Neural progenitor cell (in vitro differentiated cells): ENCODE measurements around the gene UBIAD1.

Experiments
- EZH2 ChIP-seq: fragments of 200-600 bp; sonication (generic); IDR thresholded peaks from 2 replicates; pipeline ENCODE4 v1.6.1; 2017; ENCODE audit warnings: antibody characterized with exemption, mild to moderate bottlenecking, moderate library complexity
- TF ChIP-seq, protein P1 (sequence below): fragments of 200-600 bp; sonication (generic); IDR thresholded peaks from 2 replicates; pipeline ENCODE4 v1.5.1; 2017; ENCODE audit warnings: antibody characterized with exemption, mild to moderate bottlenecking

DNA sequence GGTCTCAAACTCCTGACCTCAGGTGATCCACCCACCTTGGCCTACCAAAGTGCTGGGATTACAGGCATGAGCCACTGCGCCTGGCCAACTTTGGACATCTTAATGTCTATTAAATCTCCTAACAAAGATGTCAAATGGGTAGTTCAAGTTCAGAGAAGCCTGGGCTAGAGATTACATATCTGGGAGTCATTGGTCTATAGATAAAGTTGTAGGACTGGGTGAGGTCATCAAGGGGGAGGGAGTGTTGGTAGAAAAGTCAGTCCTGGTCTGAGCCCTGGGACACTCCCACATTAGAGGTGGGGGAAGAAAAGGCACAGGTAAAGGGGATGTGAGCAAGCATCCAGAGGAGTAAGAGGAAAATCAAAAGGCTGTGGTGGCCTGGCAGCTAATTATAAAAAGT, 6.6 kb downstream of the UBIAD1 start:
- TF ChIP-seq, protein P1, sequence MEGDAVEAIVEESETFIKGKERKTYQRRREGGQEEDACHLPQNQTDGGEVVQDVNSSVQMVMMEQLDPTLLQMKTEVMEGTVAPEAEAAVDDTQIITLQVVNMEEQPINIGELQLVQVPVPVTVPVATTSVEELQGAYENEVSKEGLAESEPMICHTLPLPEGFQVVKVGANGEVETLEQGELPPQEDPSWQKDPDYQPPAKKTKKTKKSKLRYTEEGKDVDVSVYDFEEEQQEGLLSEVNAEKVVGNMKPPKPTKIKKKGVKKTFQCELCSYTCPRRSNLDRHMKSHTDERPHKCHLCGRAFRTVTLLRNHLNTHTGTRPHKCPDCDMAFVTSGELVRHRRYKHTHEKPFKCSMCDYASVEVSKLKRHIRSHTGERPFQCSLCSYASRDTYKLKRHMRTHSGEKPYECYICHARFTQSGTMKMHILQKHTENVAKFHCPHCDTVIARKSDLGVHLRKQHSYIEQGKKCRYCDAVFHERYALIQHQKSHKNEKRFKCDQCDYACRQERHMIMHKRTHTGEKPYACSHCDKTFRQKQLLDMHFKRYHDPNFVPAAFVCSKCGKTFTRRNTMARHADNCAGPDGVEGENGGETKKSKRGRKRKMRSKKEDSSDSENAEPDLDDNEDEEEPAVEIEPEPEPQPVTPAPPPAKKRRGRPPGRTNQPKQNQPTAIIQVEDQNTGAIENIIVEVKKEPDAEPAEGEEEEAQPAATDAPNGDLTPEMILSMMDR = no peak
- TF ChIP-seq EZH2 = no peak
